Erythroblast (primary cell): ENCODE results near the gene BTNL2.

Experiments used
- GATA1 ChIP-seq: IDR thresholded peaks from 2 replicates; pipeline ENCODE4 v1.6.1; 2011; ENCODE audit warnings: low read depth, mild to moderate bottlenecking, control low read depth, low read length, moderate library complexity
- POLR2A ChIP-seq: IDR thresholded peaks from 2 replicates; pipeline ENCODE4 v1.6.1; 2011; ENCODE audit warnings: mild to moderate bottlenecking, low read length

- TF ChIP-seq POLR2A: no peak
- no peak for TF ChIP-seq GATA1
These were observed 6.6 kb upstream of the BTNL2 start for GRCh38 chr6:32413427-32414047.
